Measurements from ENCODE around the gene SEMA3E.

Gene SEMA3E

GRCh38 chr7:83514977-83515376 is 134.0 kb downstream of the SEMA3E start:
- Mint-ChIP-seq H3K27ac (no peak overlapping the region), H3K4me1 (peaks cover 6% of the 10 kb centered on the region), H3K9me3 (no peaks in the 10 kb centered on the region), H3K36me3 (ENCODE audit: low read depth) (no peaks in the 10 kb centered on the region), H3K4me3 (no peak overlapping the region), H3K27me3 (ENCODE audit: low read depth, poor library complexity) (no peaks in the 10 kb centered on the region)
- TF ChIP-seq CTCF (IDR thresholded peaks at IDR 0.05) = no peak
- DNase-seq = no peak

GRCh38 chr7:83509255-83510021 is 139.5 kb downstream of the SEMA3E start:
- no peak for DNase-seq
- H3K27ac Mint-ChIP-seq = no peak overlapping the region
- H3K9me3 Mint-ChIP-seq = no peaks in the 10 kb centered on the region
- H3K36me3 Mint-ChIP-seq (ENCODE audit: low read depth) = no peaks in the 10 kb centered on the region
- H3K4me1 Mint-ChIP-seq = no peaks in the 10 kb centered on the region
- no peaks in the 10 kb centered on the region for H3K27me3 Mint-ChIP-seq (ENCODE audit: low read depth, poor library complexity)
- no peak for TF ChIP-seq CTCF (IDR thresholded peaks at IDR 0.05)
- H3K4me3 Mint-ChIP-seq = no peak overlapping the region

GRCh38 chr7:83504330-83504729 is 144.6 kb downstream of the SEMA3E start:
- H3K4me1 Mint-ChIP-seq = no peaks in the 10 kb centered on the region
- DNase-seq = no peak
- no peaks in the 10 kb centered on the region for H3K9me3 Mint-ChIP-seq
- no peak for TF ChIP-seq CTCF (IDR thresholded peaks at IDR 0.05)
- H3K36me3 Mint-ChIP-seq (ENCODE audit: low read depth) = no peaks in the 10 kb centered on the region
- H3K27me3 Mint-ChIP-seq (ENCODE audit: low read depth, poor library complexity) = no peaks in the 10 kb centered on the region
- H3K27ac Mint-ChIP-seq = no peak overlapping the region
- no peak overlapping the region for H3K4me3 Mint-ChIP-seq

GRCh38 chr7:83502636-83503035 is 146.3 kb downstream of the SEMA3E start:
- Mint-ChIP-seq H3K27me3 (ENCODE audit: low read depth, poor library complexity) (no peaks in the 10 kb centered on the region), H3K36me3 (ENCODE audit: low read depth) (no peaks in the 10 kb centered on the region), H3K4me1 (no peaks in the 10 kb centered on the region), H3K27ac (no peak overlapping the region), H3K4me3 (no peak overlapping the region), H3K9me3 (no peaks in the 10 kb centered on the region)
- no peak for DNase-seq
- no peak for TF ChIP-seq CTCF (IDR thresholded peaks at IDR 0.05)

- H3K27ac Mint-ChIP-seq = no peak overlapping the region
These were observed 154.3 kb downstream of the SEMA3E start for GRCh38 chr7:83494683-83495082.

More at GRCh38 chr7:83494683-83495082, 154.3 kb downstream of the SEMA3E start:
- H3K36me3 Mint-ChIP-seq (ENCODE audit: low read depth) = no peaks in the 10 kb centered on the region
- DNase-seq = no peak
- no peaks in the 10 kb centered on the region for H3K4me1 Mint-ChIP-seq
- no peak overlapping the region for H3K4me3 Mint-ChIP-seq
- H3K27me3 Mint-ChIP-seq (ENCODE audit: low read depth, poor library complexity) = no peaks in the 10 kb centered on the region
- no peak for TF ChIP-seq CTCF (IDR thresholded peaks at IDR 0.05)
- H3K9me3 Mint-ChIP-seq = no peaks in the 10 kb centered on the region

Data from nephron progenitor cell (in vitro differentiated cells).